Measurements from ENCODE around the gene CCT4. TPM values are rescaled to one million over a fixed set of nuclear protein-coding genes. Genes with fewer than 3 reads are reported as not detected.

Gene CCT4
- total RNA-seq, 1 experiment from 2014 or later = 316 TPM

DNA sequence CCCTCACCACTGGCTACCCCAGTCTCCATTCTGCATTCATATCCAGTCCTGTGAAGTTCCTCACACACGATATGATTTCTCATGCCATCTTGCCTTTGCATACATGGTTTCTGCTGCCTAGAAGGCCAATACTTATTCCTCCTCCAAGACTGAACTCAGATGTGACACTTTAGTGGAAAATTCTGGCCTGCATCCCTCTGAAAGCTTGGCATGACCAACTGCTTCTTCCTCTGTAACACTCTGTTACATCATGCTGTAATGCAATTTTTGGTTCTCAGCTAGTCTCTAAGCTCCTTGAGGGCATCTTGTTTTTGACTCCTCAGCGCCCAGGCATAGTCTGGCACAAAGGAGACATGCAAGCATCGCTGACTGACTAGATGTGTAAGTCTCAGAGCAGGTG, 47.2 kb downstream of the CCT4 start:
- H3K27me3 ChIP-seq (ENCODE audit: insufficient read depth, low read length) = no peaks in the 10 kb centered on the region
- H3K9me3 ChIP-seq (ENCODE audit: control insufficient read depth in 1 of 2, insufficient read depth in 1 of 2, low read depth in 1 of 2, low read length in 2 of 2) = no peaks in the 10 kb centered on the region
- TF ChIP-seq EZH2phosphoT487 (IDR thresholded peaks at IDR 0.05; ENCODE audit: borderline replicate concordance) = no peak
- no peak for TF ChIP-seq EGR1 (IDR thresholded peaks at IDR 0.05; ENCODE audit: low read depth)
- TF ChIP-seq TCF7L2 (IDR thresholded peaks at IDR 0.05; ENCODE audit: borderline replicate concordance, extremely low read depth, insufficient read depth, insufficient read length) = no peak
- no peak for TF ChIP-seq POLR2AphosphoS5 (IDR thresholded peaks at IDR 0.05; ENCODE audit: low read depth, low read length)
- no peak for TF ChIP-seq CTCF (IDR thresholded peaks at IDR 0.05 in 2 of 3, conservative IDR thresholded peaks at IDR 0.05 in 1 of 3; ENCODE audit: borderline replicate concordance in 1 of 3, insufficient read depth in 1 of 3, low read depth in 2 of 3, low read length in 2 of 3)
- no peak overlapping the region for H3K9ac ChIP-seq (ENCODE audit: low read length)
- H3K36me3 ChIP-seq (ENCODE audit: control insufficient read depth in 1 of 2, insufficient read depth in 2 of 2, low read length in 2 of 2) = no peaks in the 10 kb centered on the region
- no peaks in the 10 kb centered on the region for H3K79me2 ChIP-seq (ENCODE audit: insufficient read depth, low read length)
- DNase-seq (ENCODE audit: low read depth, low spot score) = no peak
- no peak overlapping the region for H3K4me2 ChIP-seq (ENCODE audit: low read length)
- no peak overlapping the region for H2AFZ ChIP-seq (ENCODE audit: low read depth, low read length, poor library complexity, severe bottlenecking)
- no peaks in the 10 kb centered on the region for H3K9me2 ChIP-seq (ENCODE audit: insufficient read depth)
- BruUV-seq (replicated peaks) = no TSS peak
- intact Hi-C loops (cut with micrococcal nuclease) = no loop called here
- ChIA-PET POLR2A (no interaction called here), RAD21 (ENCODE audit: low non-redundant PET in 1 of 2, low total read pairs in 2 of 2, uncharacterized antibody in 2 of 2, unreplicated experiment in 2 of 2) (no interaction called here), CTCF (no interaction called here)
- H3K4me3 ChIP-seq (replicated peaks in 1 of 2; ENCODE audit: low read depth in 1 of 2, low read length in 2 of 2) = no peak overlapping the region
- no peaks in the 10 kb centered on the region for H3K4me1 ChIP-seq (ENCODE audit: control insufficient read depth in 1 of 2, insufficient read depth in 2 of 2, low read length in 2 of 2)
- H3K27ac ChIP-seq (ENCODE audit: low read depth, low read length) = no peak overlapping the region
- no peak for ATAC-seq
- no peaks in the 10 kb centered on the region for H4K20me1 ChIP-seq (ENCODE audit: insufficient read depth)

GRCh38 chr2:61834893-61835292, 53.6 kb downstream of the CCT4 start:
- no peak overlapping the region for H2AFZ ChIP-seq (ENCODE audit: low read depth, low read length, poor library complexity, severe bottlenecking)
- POLR2A ChIA-PET = no interaction called here

More at GRCh38 chr2:61834893-61835292, 53.6 kb downstream of the CCT4 start:
- Histone ChIP-seq H3K4me3 (replicated peaks in 1 of 2; ENCODE audit: low read depth in 1 of 2, low read length in 2 of 2) (no peak overlapping the region), H3K27ac (ENCODE audit: low read depth, low read length) (no peak overlapping the region), H3K4me2 (ENCODE audit: low read length) (no peak overlapping the region), H3K79me2 (ENCODE audit: insufficient read depth, low read length) (no peaks in the 10 kb centered on the region), H3K9ac (ENCODE audit: low read length) (no peak overlapping the region), H3K36me3 (ENCODE audit: control insufficient read depth in 1 of 2, insufficient read depth in 2 of 2, low read length in 2 of 2) (no peaks in the 10 kb centered on the region), H3K9me3 (ENCODE audit: control insufficient read depth in 1 of 2, insufficient read depth in 1 of 2, low read depth in 1 of 2, low read length in 2 of 2) (no peaks in the 10 kb centered on the region), H4K20me1 (ENCODE audit: insufficient read depth) (no peaks in the 10 kb centered on the region), H3K27me3 (ENCODE audit: insufficient read depth, low read length) (no peaks in the 10 kb centered on the region), H3K9me2 (ENCODE audit: insufficient read depth) (no peaks in the 10 kb centered on the region), H3K4me1 (ENCODE audit: control insufficient read depth in 1 of 2, insufficient read depth in 2 of 2, low read length in 2 of 2) (no peaks in the 10 kb centered on the region)
- ATAC-seq (no peak), DNase-seq (ENCODE audit: low read depth, low spot score) (no peak)
- TF ChIP-seq RAD21 (IDR thresholded peaks at IDR 0.05; ENCODE audit: low read depth) (no peak), SP1 (IDR thresholded peaks at IDR 0.05; ENCODE audit: low read depth) (no peak), EZH2phosphoT487 (IDR thresholded peaks at IDR 0.05; ENCODE audit: borderline replicate concordance) (no peak), EZH2 (IDR thresholded peaks at IDR 0.05) (no peak)
- BruUV-seq (replicated peaks) = no TSS peak
- ChIA-PET RAD21 (ENCODE audit: low non-redundant PET in 1 of 2, low total read pairs in 2 of 2, uncharacterized antibody in 2 of 2, unreplicated experiment in 2 of 2) (no interaction called here), CTCF (no interaction called here)
- intact Hi-C loops (cut with micrococcal nuclease) = no loop called here
